HTR-8/SVneo (cell line): Measurements from ENCODE around the gene GPI.
A peak's percentile ranks its signal among the peaks of the same experiment; 100 is the strongest.
"Not testable (repeated sequence)": the region's sequence is repeated elsewhere in the genome, so short reads cannot be mapped to it uniquely, and the experiment has no call there.

Experiments
- DNase-seq: peaks from one replicate; pipeline ENCODE4 v3.0.0; 2011; ENCODE audit warnings: low spot score, mixed read lengths; ENCODE audit not compliant: insufficient read length
- FAIRE-seq: peaks from 2 replicates; lab custom pipeline; 2011; peaks lifted over from hg19 to GRCh38; lab: Jason Lieb, UNC

GPI gene

DNA sequence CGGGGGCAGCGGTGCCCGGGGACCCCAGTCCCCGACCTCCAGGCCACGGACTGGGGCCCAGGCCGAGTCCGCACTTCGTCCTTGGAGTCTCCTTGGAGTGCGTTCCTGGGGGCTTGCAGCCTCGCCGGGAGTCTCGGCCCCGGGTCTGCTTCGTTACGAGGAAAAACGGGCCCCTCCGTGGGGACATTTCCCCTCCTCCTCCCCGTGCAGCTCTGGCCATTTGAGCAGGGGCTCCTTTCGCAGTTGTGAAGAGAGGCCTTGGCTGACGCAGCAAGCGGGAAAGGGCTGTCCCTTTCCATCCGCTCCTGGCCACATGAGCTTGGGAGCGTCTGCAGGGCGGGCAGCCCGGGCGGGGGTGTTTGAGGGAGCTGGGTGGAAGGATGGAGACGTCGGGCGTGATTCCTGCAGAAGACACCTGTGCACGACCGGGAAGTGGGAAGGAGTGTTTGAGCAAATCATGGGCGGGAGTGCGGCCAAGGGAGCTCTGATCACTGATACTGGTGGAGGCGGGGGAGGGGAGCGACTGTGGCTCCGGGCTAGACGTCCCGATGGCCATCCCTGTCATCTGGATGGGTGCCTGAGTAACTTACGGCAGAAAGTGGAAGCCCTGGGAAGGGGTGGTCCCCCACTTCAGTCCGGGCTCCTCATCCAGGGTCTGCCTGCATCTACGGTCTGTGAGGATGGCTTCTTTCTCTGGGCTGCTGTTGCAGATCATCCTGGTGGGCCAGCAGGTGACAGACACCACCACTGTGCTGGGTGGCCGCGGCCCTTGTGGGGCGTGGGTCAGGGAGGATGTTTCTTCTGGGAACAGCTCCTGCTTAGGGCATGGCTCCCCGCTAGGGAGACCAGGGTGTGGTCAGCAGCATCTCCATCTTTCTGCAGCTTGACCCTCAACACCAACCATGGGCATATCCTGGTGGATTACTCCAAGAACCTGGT, 736 bp downstream of the GPI start:
- FAIRE-seq (no peak), DNase-seq (no peak)

DNA sequence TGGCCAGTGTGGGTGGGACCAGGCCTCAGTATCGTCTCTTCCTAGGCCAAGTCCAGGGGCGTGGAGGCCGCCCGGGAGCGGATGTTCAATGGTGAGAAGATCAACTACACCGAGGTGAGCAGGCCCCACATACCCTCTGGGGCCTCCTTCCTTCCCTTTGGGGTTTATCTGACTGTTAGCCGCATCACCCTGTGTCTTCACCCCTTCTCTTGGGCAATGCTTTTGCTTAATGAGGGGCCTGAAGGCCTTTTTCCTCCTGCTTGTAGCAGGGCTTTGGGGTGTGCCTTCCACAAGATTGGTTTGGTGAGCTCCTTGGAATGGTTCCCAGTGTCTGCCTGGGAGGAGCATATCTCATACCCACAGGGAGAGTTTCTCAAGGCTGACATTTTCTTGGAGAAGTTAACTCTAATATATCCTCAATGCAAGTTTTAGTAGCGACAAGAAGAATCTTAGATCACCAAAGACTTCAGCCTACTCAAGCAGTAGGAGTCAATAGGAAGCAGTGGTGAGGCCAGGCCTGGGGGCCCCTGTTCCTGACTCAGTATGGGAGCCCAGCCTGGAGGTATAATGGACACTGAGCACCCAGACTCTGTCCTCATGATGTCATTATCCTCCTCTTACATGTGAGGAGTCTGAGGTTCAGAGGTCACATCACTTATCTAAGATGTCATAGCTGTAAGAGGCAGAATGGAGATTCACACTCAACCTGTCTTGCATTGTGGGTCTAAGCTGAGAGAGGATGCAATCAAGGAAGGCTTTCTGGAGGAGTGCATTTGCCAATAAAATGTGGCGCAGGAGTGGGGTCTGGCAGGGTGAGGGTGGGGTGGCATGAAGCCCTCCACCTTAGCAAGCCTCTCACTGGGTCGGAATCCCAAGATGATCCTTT, 2.0 kb downstream of the GPI start:
- DNase-seq (no peak), FAIRE-seq (no peak)

DNA sequence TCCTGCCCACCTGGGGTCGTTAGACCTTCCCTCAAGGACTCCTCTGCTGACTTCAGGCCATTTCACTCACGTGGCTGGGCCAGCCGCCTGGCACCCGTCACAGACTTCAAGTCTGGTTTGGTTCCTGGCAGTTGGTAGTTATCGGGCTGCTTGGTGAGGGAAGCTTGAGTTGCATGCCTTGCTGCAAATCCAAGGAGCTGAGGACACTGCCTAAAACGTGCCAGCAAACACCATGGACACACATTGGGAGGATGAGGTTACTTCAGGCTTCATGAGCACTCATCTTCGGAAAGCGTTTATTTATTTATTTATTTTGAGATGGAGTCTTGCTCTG, 2.6 kb downstream of the GPI start:
- no peak for FAIRE-seq
- no peak for DNase-seq

DNA sequence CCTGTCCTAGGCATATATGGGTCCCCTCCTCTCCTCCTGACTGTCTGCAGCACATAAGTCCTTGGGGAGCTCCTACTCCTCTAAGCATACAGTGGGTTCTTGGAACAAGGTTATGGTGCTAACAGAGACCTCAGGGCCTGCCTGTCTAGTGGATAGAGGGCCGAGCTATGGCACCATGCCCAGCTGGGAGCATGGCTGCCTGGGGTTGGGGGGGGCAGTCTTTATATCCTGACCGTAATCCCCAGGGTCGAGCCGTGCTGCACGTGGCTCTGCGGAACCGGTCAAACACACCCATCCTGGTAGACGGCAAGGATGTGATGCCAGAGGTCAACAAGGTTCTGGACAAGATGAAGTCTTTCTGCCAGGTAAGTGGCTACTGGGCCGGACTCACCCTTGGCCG, 3.3 kb downstream of the GPI start:
- no peak for FAIRE-seq

DNA sequence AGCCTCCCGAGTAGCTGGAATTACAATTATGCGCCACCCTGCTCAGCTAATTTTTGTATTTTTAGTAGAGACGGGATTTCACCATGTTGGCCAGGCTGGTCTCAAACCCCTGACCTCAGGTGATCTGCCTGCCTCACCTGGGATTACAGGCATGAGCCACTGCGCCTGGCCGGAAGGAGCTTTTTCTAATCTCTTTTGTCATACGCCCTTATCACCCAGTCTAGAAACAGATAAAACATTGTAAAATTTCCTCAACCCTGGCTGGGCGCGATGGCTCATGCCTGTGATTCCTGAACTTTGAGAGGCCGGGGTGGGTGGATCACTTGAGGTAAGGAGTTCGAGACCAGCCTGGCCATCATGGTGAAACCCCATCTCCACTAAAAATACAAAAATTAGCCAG, 4.2 kb downstream of the GPI start:
- not testable (repeated sequence) for FAIRE-seq, DNase-seq

More for the DNA sequence above, 3.3 kb downstream of the GPI start:
- DNase-seq = no peak

DNA sequence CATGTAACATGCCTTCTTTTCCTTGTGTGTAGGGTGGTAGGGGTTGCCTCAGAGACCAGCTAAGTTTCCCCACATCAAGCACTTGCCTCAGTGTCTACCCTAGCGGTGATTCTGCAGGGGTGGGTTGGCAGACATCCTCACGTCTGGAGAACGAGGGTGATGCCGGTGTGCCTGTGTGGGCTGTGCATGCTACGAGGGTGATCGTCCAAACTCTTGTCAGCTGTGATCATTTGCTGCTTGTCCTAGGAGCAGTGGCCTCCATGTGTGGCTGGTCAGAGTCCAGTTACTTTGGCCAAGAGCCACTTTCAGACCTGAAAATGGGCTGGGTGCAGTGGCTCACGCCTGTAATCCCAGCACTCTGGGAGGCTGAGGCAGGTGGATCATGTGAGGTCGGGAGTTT, 5.1 kb downstream of the GPI start:
- FAIRE-seq (no peak), DNase-seq (no peak)

DNA sequence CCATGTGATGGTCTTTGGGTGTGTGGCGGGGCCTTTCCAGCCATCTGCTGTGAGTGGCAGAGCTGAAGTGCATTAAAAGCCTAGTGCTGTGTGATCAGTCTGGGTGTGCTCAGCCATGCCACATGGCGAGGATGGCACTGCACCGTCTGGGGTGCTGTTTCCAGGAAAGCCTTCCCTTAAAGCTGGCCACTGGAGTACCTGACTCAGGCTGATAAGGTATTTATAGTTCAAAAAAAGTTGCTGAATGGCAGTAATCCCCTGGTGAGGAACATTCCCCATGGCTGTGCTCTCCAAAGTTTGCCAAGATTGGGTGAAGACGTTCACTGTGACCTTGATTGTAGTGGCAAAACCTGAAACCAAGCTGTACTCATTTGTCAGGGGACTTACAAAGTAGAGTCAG, 6.0 kb downstream of the GPI start:
- no peak for FAIRE-seq
- no peak for DNase-seq

DNA sequence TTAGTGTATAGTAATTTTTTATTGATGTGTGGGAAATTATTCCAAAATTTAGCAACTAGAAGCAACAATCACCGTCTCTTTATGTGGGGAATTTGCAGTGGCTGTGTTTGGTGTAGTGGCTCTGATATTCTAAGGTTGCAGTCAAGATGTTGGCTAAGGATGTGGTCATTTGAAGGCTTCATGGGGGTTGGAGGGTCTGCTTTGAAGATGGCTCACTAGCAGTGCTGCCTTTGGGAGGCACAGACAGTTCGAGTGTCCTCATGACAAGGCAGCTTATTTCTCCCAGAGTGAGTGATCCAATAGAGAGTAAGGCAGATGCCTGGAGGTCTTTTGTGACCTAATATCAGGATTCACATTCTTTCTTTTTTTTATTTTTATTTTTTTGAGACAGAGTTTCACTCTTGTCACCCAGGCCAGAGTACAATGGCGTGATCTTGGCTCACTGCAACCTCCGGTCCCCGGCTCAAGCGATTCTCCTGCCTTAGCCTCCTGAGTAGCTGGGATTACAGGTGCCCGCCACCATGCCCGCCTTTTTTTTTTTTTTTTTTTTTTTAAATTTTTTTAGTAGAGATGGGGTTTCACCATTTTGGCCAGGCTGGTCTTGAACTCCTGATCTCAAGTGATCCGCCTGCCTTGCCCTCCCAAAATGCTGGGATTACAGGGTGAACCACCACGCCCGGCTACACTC, 8.7 kb downstream of the GPI start:
- FAIRE-seq (no peak), DNase-seq (no peak)

DNA sequence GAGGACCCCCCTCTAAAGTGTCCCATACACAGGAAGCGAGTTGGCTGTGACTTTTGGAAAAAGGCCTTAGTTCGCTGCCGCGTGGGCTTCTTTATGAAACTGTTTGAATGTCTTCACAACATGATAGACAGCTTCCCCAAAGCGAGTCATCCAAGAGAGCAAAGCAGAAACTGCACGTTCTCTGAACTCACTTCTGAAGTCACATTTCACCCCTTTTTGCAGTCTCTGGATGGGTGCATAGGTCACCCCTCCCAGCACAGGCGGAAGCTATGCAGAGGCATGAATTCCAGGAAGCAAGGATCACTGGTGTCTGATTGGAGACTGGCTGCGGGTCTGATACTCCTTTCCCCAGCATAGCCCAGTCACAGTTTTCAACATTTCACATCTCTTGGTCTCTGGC, 10.6 kb downstream of the GPI start:
- FAIRE-seq (no peak), DNase-seq (no peak)

DNA sequence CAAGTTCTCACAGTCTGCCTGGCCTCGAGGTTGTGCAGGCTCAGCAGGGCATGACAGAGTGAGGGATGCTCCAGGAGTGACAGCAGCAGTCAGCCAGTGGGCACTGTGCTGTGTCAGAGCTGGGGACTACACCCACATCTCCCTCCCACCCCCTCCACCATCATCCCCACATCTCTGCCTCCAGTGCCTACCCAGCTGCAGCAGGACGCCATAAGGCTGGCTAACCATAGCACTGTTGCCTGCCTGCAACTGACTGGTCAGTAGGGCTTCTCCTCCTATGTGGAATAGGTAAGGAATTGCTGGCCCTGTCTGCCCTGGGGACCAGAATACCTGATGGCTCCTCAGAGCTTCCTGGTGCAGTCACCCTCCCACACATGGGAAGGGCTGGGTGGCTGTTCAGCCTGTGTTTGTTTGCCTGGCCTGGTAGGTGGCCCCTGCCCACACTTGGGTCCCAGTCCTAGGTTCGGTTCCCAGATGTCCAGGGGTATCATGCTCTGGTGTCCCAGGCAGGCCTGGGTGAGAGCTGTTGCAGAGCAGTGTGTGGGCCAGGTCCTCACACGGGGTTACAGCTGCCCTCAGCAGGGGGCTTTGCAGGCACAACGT, 15.7 kb downstream of the GPI start:
- no peak for FAIRE-seq
- DNase-seq = no peak

DNA sequence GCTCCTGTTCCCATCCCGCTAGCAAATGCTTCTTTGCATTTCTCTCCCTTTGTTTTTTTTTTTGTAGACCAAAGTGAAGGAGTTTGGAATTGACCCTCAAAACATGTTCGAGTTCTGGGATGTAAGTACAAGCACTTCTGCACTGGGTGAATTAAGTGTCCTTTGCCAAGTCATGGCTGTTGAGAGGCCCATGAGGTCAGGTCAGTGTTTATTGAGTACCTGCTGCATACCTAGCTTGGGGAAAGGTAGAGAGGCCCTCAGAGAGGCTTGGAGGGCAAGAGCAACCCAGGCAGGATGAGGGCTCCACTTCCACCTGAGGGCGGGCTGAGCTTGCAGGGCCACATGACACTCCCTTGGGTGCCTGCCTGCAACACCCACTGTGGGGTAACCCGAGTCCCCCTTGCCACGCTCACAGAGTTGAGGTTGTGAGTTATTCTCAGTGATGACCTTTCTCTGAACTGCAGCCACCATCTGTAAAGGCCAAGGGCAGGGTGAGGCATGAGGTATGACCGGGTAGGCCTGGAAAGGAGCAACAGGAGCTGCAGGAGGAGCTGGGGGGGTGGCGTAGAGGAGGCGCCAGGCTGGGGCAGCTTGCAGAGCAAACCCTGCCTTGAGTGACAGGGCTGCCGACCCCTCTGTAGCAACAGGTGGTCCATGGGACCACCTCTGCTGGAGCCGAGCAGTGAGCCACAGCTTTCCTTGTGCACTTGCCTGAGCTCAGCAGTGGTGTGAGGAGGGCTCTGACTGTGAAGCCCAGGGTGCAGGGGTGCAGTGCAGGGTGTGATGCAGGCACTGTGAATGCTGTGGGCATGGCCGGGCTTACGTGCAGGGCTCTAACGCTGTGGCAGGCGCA, 16.6 kb downstream of the GPI start:
- DNase-seq = no peak
- no peak for FAIRE-seq

DNA sequence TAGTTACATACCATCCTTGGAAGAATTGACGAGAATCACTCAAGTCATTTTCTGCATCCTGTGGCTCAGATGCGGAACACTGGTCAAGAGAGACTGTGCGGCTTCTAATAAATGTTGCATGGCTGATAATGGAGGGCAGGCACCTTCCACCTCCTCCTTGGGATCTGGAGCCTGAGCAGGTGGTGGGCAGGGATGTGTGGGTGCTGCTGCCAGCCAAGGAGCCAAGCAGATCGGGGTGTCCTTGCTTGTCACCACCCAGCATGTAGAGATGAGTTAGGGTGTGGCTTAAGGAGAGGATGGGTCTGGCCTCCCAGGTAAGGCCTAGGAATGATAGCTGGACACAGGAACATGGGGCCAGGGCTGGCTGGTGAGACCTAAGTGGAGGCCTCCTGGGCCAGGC, 17.5 kb downstream of the GPI start:
- no peak for DNase-seq
- no peak for FAIRE-seq

DNA sequence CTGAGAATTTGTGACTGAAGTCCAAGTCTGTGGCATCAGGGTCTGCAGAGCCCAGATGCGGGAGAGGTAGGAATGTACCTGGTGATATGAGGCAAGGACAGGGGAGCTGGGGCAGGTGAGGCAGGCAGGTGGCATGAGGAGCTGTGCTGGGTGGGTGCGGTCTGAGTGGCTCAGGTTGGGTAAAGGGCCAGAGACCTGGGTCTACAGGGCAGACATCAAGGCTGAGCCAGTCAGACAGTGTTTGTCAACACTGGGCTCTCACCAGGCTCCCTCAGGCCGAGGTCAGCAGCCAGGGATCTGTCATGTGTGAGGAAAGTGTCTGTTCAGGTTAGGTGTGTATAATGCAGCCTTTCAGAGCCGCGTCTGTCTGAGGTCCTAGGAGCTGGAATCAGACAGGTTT, 18.6 kb downstream of the GPI start:
- DNase-seq (no peak), FAIRE-seq (no peak)

DNA sequence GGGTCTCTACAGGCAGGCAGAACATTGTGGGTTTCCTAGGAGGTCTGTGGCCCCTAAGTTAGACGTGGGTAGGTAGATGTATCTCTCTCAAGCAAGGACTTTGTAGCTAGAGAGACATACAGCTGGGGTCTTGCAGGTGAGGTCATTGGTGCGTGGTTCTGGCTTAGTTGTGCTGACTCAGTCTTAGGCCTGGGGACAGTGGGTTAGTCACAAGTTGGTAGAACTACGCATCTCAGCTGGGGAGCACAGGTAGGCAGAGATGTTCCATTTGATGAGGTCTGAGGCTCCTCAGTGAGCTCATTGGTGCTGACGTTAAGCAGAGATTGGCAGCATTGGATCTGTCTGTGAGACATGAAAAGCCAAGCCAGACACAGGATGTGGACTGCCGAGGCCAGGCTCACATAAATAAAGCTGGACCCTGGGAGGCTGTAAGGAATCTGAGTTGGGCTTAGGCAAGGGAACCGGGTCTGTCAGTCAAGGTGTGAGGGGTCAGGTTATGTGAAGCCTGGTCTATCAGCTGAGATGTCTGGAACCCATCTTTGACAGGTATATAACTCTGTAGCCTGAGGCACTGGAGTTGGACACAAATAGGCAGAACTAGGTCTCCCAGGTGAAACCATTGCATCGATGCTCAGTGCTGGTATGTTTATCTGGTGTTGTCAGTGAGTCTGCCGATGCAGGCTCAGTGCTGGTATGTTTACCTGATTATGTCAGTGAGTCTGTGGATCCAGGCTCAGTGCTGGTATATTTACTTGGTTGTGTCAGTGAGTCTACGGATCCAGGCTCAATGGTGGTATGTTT, 21.8 kb downstream of the GPI start:
- DNase-seq (no peak), FAIRE-seq (no peak)

DNA sequence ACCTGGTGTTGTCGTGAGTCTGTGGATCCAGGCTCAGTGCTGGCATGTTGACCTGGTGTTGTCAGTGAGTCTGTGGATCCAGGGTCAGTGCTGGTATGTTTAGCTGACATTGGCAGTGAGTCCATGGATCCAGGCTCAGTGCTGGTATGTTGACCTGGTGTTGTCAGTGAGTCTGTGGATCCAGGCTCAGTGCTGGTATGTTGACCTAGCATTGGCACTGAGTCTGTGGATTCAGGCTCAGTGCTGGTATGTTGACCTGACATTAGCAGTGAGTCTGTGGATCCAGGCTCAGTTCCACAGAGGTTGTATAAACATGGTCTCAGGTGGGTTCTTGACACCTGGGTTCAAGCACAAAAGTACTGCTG, 22.4 kb downstream of the GPI start:
- DNase-seq = no peak
- no peak for FAIRE-seq

DNA sequence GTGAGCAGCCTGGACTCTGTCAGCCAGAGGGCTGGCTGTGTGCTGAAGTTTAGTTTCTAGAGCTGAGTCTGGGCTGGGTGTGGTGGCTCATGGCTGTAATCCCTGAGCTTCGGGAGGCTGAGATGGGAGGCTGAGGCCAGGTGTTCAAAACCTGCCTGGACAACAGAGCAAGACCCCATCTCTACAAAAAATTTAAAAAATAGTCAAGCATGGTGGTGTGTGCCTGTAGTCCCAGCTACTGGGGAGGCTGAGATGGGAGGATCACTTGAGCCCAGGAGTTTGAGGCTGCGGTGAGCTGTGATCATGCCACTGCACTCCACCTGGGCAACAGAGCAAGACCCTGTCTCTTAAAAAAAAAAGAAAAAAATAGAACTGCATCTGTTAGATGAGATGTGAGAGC, 23.7 kb downstream of the GPI start:
- not testable (repeated sequence) for FAIRE-seq, DNase-seq

DNA sequence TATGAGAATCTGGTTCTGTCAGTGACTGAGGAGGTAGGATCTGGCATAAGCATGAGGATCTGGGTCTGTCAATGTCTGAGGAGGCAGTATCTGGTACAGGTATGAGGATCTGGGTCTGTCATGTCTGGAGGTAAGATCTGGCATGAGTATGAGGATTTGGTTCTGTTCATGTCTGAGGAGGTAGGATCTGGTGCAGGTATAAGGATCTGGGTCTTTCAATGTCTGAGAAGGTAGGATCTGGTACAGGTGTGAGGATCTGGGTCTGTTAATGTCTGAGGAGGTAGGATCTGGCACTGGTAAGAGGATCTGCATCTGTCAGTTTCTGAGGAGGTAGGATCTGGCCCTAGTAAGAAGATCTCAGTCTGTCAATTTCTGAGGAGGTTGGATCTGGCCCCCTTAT, 26.8 kb downstream of the GPI start:
- no peak for DNase-seq
- FAIRE-seq = peak; percentile 13

DNA sequence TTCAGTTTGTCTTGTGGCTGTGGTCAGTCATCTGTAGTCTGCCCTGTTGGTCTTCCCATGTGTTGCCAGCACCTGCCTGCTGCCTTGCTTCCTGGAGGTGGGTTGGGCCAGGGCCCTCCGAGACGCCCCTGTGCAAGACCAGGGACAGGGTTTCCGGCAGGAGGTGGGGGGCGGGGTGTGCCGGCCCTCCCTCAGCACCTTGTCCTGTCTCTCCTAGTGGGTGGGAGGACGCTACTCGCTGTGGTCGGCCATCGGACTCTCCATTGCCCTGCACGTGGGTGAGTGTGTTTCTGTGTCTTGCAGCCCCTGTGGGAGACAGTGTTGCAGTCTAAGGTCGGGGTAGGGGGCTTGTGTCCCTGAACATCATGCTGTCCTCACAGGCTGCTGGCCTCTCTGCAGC, 28.0 kb downstream of the GPI start:
- DNase-seq = no peak
- FAIRE-seq = no peak

DNA sequence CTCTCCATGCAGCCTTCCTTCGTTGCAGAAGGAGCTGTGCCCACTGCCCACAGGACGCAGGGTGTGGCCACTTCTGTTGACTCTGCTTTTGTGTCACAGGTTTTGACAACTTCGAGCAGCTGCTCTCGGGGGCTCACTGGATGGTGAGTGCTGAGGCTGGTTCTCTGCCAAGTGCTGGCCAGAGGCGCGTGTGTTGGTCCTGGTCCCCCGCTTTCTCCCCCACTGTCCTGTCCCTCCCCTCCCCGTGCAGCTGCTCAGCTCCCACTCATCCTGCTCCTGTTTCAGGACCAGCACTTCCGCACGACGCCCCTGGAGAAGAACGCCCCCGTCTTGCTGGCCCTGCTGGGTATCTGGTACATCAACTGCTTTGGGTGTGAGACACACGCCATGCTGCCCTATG, 28.6 kb downstream of the GPI start:
- no peak for FAIRE-seq
- no peak for DNase-seq
